OCI-LY1 (cell line): ENCODE measurements around the gene CSNK1D.

Experiments used
- H2AFZ ChIP-seq: fragments of 200-600 bp; sonication (generic), shearing (Covaris generic); 2 replicates; pipeline ENCODE4 v1.6.0; 2014; ENCODE audit warnings: antibody characterized with exemption, mild to moderate bottlenecking, low read length
- H3F3A ChIP-seq: fragments of 200-600 bp; sonication (generic), shearing (Covaris generic); 2 replicates; pipeline ENCODE4 v1.6.0; 2014; ENCODE audit warnings: mild to moderate bottlenecking, antibody characterized with exemption, low read length, moderate library complexity; ENCODE audit not compliant: insufficient read depth
- H3K27ac ChIP-seq: fragments of 200-600 bp; sonication (generic); 2 replicates; pipeline ENCODE4 v1.5.1; 2014; ENCODE audit warnings: low read length, mixed run types, mild to moderate bottlenecking, low read depth; ENCODE audit not compliant: poor library complexity, severe bottlenecking
- H3K27me3 ChIP-seq: fragments of 200-600 bp; sonication (generic); 2 replicates; pipeline ENCODE4 v1.6.0; 2014; ENCODE audit warnings: antibody characterized with exemption, mild to moderate bottlenecking, low read length, moderate library complexity; ENCODE audit not compliant: insufficient read depth
- H3K36me3 ChIP-seq: fragments of 200-600 bp; sonication (generic); 2 replicates; pipeline ENCODE4 v1.6.1; 2014; ENCODE audit warnings: mild to moderate bottlenecking, antibody characterized with exemption, low read length, moderate library complexity, mixed read lengths; ENCODE audit not compliant: insufficient read depth
- H3K4me1 ChIP-seq: fragments of 200-600 bp; sonication (generic); 2 replicates; pipeline ENCODE4 v1.5.1; 2014; ENCODE audit warnings: mild to moderate bottlenecking, low read length, moderate library complexity; ENCODE audit not compliant: insufficient read depth, severe bottlenecking
- H3K4me2 ChIP-seq: fragments of 200-600 bp; sonication (generic), shearing (Covaris generic); 2 replicates; pipeline ENCODE4 v1.6.1; 2014; ENCODE audit warnings: low read length
- H3K4me3 ChIP-seq: fragments of 200-600 bp; sonication (generic); 2 replicates; pipeline ENCODE4 v1.5.1; 2014; ENCODE audit warnings: low read length, low read depth, mild to moderate bottlenecking, mixed read lengths; ENCODE audit not compliant: poor library complexity, severe bottlenecking
- H3K79me2 ChIP-seq: fragments of 200-600 bp; shearing (Covaris generic); 2 replicates; pipeline ENCODE4 v1.6.1; 2016; ENCODE audit warnings: mixed run types, low read length, mixed read lengths; ENCODE audit not compliant: insufficient read depth
- H3K9ac ChIP-seq: fragments of 200-600 bp; sonication (generic), shearing (Covaris generic); 2 replicates; pipeline ENCODE4 v1.6.1; 2014; ENCODE audit warnings: mild to moderate bottlenecking, low read length, mixed read lengths
- H3K9me2 ChIP-seq: fragments of 200-600 bp; sonication (generic), shearing (Covaris generic); 2 replicates; pipeline ENCODE4 v1.6.1; 2014; ENCODE audit warnings: low read depth, mild to moderate bottlenecking, low read length, mixed read lengths
- H3K9me3 ChIP-seq: fragments of 200-600 bp; shearing (Covaris generic); 2 replicates; pipeline ENCODE4 v1.6.1; 2014; ENCODE audit warnings: low read length, mixed read lengths
- H4K20me1 ChIP-seq: fragments of 200-600 bp; sonication (generic), shearing (Covaris generic); 2 replicates; pipeline ENCODE4 v1.6.0; 2016; ENCODE audit warnings: mild to moderate bottlenecking, low read length; ENCODE audit not compliant: insufficient read depth
- EZH2 ChIP-seq: fragments of 200-600 bp; sonication (generic), shearing (Covaris generic); IDR thresholded peaks from 2 replicates; pipeline ENCODE4 v1.8.0; 2017; ENCODE audit warnings: borderline replicate concordance, mixed run types, mild to moderate bottlenecking, antibody characterized with exemption, low read length, moderate library complexity, mixed read lengths
- TF ChIP-seq, protein P1 (sequence below): fragments of 200-600 bp; sonication (generic), shearing (Covaris generic); IDR thresholded peaks from 2 replicates; pipeline ENCODE4 v1.5.1; 2017; ENCODE audit warnings: mild to moderate bottlenecking, antibody characterized with exemption, low read length, moderate library complexity, mixed read lengths

The CSNK1D gene

GRCh38 chr17:82240506-82241182, 32.9 kb downstream of the CSNK1D start:
- no peaks in the 10 kb centered on the region for H3F3A ChIP-seq
- H3K4me2 ChIP-seq, result no peak overlapping the region
- no peak overlapping the region for H2AFZ ChIP-seq
- no peaks in the 10 kb centered on the region for H3K4me1 ChIP-seq
- H4K20me1 ChIP-seq, result no peaks in the 10 kb centered on the region
- H3K9ac ChIP-seq, result no peak overlapping the region
- H3K9me2 ChIP-seq, result no peaks in the 10 kb centered on the region
- no peak overlapping the region for H3K4me3 ChIP-seq
- peaks cover 5% of the 10 kb centered on the region; the same call in 1 of the 2 replicates for H3K27me3 ChIP-seq
- H3K79me2 ChIP-seq, result no peaks in the 10 kb centered on the region
- H3K36me3 ChIP-seq, result peaks cover 45% of the 10 kb centered on the region
- H3K27ac ChIP-seq, result no peak overlapping the region
- H3K9me3 ChIP-seq, result no peaks in the 10 kb centered on the region
- no peak for TF ChIP-seq EZH2
- TF ChIP-seq, protein P1, sequence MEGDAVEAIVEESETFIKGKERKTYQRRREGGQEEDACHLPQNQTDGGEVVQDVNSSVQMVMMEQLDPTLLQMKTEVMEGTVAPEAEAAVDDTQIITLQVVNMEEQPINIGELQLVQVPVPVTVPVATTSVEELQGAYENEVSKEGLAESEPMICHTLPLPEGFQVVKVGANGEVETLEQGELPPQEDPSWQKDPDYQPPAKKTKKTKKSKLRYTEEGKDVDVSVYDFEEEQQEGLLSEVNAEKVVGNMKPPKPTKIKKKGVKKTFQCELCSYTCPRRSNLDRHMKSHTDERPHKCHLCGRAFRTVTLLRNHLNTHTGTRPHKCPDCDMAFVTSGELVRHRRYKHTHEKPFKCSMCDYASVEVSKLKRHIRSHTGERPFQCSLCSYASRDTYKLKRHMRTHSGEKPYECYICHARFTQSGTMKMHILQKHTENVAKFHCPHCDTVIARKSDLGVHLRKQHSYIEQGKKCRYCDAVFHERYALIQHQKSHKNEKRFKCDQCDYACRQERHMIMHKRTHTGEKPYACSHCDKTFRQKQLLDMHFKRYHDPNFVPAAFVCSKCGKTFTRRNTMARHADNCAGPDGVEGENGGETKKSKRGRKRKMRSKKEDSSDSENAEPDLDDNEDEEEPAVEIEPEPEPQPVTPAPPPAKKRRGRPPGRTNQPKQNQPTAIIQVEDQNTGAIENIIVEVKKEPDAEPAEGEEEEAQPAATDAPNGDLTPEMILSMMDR, result no peak

GRCh38 chr17:82239926-82240505, 33.5 kb downstream of the CSNK1D start:
- no peaks in the 10 kb centered on the region for H3K9me2 ChIP-seq
- no peak overlapping the region for H3K4me2 ChIP-seq
- H4K20me1 ChIP-seq, result no peaks in the 10 kb centered on the region
- TF ChIP-seq EZH2, result no peak
- TF ChIP-seq, protein P1, result no peak
- H3K9me3 ChIP-seq, result no peaks in the 10 kb centered on the region
- no peak overlapping the region for H2AFZ ChIP-seq
- no peak overlapping the region for H3K9ac ChIP-seq
- H3K27me3 ChIP-seq, result peaks cover 7% of the 10 kb centered on the region; the same call in 1 of the 2 replicates
- no peak overlapping the region for H3K27ac ChIP-seq
- no peaks in the 10 kb centered on the region for H3K79me2 ChIP-seq
- H3K36me3 ChIP-seq, result peaks cover 39% of the 10 kb centered on the region
- no peaks in the 10 kb centered on the region for H3F3A ChIP-seq
- no peaks in the 10 kb centered on the region for H3K4me1 ChIP-seq
- no peak overlapping the region for H3K4me3 ChIP-seq

GRCh38 chr17:82239401-82239925, 34.0 kb downstream of the CSNK1D start:
- Histone ChIP-seq H3K27me3 (peaks cover 7% of the 10 kb centered on the region; the same call in 1 of the 2 replicates), H3K4me3 (no peak overlapping the region), H3K27ac (no peak overlapping the region), H3K36me3 (peaks cover 33% of the 10 kb centered on the region), H3F3A (no peaks in the 10 kb centered on the region), H3K9me3 (no peaks in the 10 kb centered on the region), H3K4me2 (no peak overlapping the region), H3K9ac (no peak overlapping the region), H3K9me2 (no peaks in the 10 kb centered on the region), H4K20me1 (no peaks in the 10 kb centered on the region), H3K4me1 (no peaks in the 10 kb centered on the region), H2AFZ (no peak overlapping the region), H3K79me2 (no peaks in the 10 kb centered on the region)
- TF ChIP-seq EZH2, result no peak
- TF ChIP-seq, protein P1, result no peak
